Activated naive CD4-positive, alpha-beta T cell treated with anti-CD3 and anti-CD28 coated beads, Interleukin-2, amount 50 U/mL, for 24 hours (primary cell): ENCODE data around the gene PRAMEF5.
"Not testable (repeated sequence)": the region's sequence is repeated elsewhere in the genome, so short reads cannot be mapped to it uniquely, and the experiment has no call there.

ENCODE experiments used
- H3K27ac Mint-ChIP-seq: one replicate; pipeline ENCODE4 v1.8.0; 2021; ENCODE audit warnings: mild to moderate bottlenecking, mixed read lengths
- H3K27me3 Mint-ChIP-seq: one replicate; pipeline ENCODE4 v1.8.0; 2021; ENCODE audit warnings: mixed read lengths
- H3K36me3 Mint-ChIP-seq: one replicate; pipeline ENCODE4 v1.8.0; 2021; ENCODE audit warnings: mixed read lengths
- H3K4me1 Mint-ChIP-seq: one replicate; pipeline ENCODE4 v1.8.0; 2021; ENCODE audit warnings: mixed read lengths
- H3K4me3 Mint-ChIP-seq: one replicate; pipeline ENCODE4 v1.8.0; 2021; ENCODE audit warnings: mild to moderate bottlenecking, mixed read lengths
- H3K9me3 Mint-ChIP-seq: one replicate; pipeline ENCODE4 v1.8.0; 2021; ENCODE audit warnings: mixed read lengths

PRAMEF5 gene

DNA sequence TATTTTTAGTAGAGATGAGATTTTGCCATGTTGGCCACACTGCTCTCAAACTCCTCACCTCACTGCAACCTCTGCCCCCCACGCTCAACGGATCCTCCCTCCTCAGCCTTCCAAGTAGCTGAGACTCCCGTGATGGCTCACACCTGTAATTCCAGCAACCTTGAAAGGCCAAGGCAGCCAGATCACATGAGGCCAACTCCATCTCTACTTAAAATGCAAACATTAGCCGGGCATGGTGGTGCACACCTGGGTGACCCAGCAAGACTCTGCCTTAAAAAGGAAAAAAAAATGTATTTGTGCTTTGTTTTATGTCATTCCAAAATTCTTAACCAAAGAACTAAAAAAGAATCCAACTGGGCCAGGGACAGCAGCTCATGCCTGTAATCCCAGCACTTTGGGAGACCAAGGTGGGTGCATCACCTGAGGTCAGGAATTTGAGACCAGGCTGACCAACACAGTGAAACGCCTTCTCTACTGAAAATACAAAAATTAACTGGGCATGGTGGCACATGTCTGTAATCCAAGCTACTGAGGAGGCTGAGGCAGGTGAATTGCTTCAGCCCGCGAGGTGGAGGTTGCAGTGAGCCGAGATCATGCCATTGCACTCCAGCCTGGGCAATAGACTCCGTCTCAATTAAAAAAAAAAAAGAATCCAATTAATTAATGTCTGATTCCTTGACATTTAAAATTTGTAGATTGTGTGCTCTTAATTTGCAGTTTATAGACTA, 10.3 kb upstream of the PRAMEF5 start:
- H3K27ac Mint-ChIP-seq, H3K36me3 Mint-ChIP-seq, H3K9me3 Mint-ChIP-seq, H3K27me3 Mint-ChIP-seq, H3K4me1 Mint-ChIP-seq, H3K4me3 Mint-ChIP-seq: not testable (repeated sequence)

DNA sequence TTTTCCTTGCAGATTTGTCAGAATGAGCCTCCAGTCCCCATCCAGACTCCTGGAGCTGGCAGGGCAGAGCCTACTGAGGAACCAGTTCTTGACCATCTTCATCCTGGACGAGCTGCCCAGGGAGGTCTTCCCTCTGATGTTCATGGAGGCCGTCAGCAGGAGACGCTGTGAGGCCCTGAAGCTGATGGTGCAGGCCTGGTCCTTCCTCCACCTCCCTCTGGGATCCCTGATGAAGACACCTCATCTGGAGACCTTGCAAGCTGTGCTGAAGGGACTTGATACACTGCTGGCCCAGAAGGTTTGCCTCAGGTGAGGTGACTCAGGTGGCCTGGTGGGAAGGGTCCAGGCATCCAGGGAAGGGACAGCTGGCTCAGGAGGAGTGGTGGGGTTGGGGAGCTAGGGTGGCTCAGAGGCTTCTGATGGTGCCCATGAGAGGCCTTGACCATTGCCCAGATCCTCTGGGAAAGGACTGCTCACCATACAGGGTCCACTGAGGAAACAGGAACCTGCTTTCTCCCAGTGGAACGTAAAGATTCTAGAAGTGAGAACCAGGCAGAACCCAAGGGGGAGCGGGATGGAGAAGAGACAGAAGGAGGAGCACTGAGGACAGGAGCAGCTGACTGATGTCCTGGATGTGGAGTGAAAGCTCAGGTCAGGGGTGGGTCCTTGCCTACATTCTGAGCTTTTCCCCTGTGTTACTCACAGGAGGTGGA, 8.0 kb upstream of the PRAMEF5 start:
- H3K4me1 Mint-ChIP-seq, H3K4me3 Mint-ChIP-seq, H3K27ac Mint-ChIP-seq, H3K36me3 Mint-ChIP-seq, H3K27me3 Mint-ChIP-seq, H3K9me3 Mint-ChIP-seq: not testable (repeated sequence)

DNA sequence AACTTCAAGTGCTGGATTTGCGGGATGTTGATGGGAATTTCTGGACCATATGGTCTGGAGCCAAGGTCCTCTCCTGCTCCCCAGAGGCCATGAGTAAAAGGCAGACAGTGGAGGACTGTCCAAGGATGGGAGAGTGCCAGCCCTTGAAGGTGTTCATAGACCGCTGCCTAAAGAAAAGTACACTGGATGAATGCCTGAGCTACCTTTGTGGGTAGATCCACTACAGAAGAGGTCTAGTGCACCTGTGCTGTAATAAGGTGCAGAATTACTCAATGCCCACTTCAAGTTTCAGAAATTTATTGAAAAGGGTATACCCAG, 7.5 kb upstream of the PRAMEF5 start:
- H3K9me3 Mint-ChIP-seq, H3K36me3 Mint-ChIP-seq, H3K4me1 Mint-ChIP-seq, H3K4me3 Mint-ChIP-seq, H3K27me3 Mint-ChIP-seq, H3K27ac Mint-ChIP-seq: not testable (repeated sequence)

DNA sequence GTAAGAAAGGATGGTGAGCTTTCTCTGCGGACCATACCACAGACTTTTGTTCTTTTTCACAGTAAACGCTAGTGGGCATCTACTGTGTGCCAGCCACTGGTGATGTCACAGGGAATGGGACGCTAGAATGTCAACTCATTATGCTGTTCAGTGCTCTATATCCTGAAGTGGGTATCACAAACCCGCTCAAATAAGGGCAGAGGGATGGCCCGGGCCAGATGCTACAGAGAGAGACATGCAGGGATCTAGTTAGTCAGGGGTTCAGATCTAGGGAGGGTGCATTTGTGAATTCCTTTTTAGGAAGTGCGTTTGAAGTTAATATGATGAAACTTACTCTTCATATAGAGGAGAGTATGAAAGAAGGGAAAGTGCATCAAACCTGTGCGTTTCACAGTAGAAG, 6.9 kb upstream of the PRAMEF5 start:
- not testable (repeated sequence) for H3K27ac Mint-ChIP-seq, H3K4me1 Mint-ChIP-seq, H3K9me3 Mint-ChIP-seq, H3K27me3 Mint-ChIP-seq, H3K4me3 Mint-ChIP-seq, H3K36me3 Mint-ChIP-seq

DNA sequence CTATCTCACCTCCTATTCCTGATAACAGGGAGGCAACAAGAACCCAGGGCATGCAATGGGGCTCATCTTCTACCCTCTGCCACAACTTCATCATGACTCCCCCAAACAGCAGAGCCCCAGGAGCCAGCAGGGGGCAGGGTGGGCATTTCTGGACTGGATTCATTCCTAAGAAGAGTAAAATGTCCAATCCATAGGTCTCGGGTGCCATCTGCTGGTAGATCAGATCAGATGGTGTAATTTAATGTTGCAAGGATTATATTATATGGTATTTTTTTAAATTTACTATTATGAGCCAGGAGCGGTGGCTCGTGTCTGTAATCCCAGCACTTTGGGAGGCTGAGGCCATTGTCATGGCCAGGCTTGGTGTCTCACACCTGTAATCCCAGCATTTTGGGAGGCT, 11.1 kb downstream of the PRAMEF5 start:
- not testable (repeated sequence) for H3K9me3 Mint-ChIP-seq, H3K36me3 Mint-ChIP-seq, H3K4me3 Mint-ChIP-seq, H3K4me1 Mint-ChIP-seq, H3K27ac Mint-ChIP-seq, H3K27me3 Mint-ChIP-seq

DNA sequence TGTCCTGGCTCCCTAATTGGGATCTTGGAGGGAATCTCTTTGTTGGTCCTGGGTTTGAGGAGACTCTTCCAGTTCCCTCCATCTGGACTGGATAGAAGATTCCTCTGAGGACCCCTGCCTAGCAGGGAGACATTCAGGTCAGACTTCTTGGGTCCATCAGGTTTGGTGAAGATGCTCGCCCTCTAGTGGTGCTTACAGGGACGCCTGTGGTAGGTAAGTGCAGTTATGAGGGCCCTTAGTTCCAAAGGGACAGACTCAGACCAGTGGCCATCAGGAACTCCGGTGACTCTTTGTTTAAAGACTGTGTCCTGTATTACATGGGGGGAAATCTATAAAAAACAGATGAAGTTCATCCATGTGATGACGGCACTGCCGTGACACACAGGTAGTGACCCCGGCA, 23.0 kb downstream of the PRAMEF5 start:
- not testable (repeated sequence) for H3K9me3 Mint-ChIP-seq, H3K27me3 Mint-ChIP-seq, H3K4me3 Mint-ChIP-seq, H3K4me1 Mint-ChIP-seq, H3K36me3 Mint-ChIP-seq, H3K27ac Mint-ChIP-seq

DNA sequence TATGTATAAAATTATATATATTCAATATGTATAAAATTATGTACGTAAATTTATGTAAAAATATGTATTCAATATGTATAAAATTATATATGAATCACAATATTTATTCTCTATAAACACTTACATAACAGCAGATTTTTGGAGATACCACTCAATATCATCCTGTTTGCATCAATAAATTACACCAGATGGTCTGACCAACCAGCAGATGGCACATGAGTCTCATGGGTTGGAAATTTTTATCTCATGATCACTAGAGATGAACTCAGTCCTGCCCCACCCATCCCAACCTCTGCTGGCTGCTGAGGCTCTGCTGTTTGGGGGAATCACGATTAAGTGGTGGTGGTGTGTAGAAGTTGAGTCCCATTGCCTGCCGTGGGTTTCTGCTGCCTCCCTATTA, 25.6 kb downstream of the PRAMEF5 start:
- H3K4me3 Mint-ChIP-seq, H3K4me1 Mint-ChIP-seq, H3K27ac Mint-ChIP-seq, H3K27me3 Mint-ChIP-seq, H3K36me3 Mint-ChIP-seq, H3K9me3 Mint-ChIP-seq: not testable (repeated sequence)

DNA sequence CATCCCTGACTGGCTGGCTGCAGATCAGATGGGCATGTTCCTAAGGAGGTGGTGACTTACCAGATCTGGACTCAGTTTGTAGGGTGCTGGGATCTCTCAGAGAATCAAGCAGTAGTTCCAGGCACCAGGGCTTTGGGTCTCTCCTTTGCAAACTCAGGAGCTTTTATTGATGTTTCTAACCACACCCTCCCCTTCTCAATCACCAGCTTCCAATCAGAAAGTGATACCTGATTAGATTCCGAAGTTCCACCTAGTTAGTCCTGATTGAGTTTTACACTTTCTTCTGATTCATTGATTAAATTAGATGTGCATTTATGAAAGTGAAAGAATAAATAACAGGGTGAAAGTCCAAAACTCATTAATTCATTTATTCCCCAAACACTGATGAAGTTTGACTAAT, 31.0 kb downstream of the PRAMEF5 start, which contains the start of gene PRAMEF8:
Gene PRAMEF8, minus strand, starts transcription at position 101 of the 400 bp plus-strand sequence. CDS start 1,046 bp downstream, outside the sequence.
- not testable (repeated sequence) for H3K27ac Mint-ChIP-seq, H3K36me3 Mint-ChIP-seq, H3K27me3 Mint-ChIP-seq, H3K4me1 Mint-ChIP-seq, H3K4me3 Mint-ChIP-seq, H3K9me3 Mint-ChIP-seq

DNA sequence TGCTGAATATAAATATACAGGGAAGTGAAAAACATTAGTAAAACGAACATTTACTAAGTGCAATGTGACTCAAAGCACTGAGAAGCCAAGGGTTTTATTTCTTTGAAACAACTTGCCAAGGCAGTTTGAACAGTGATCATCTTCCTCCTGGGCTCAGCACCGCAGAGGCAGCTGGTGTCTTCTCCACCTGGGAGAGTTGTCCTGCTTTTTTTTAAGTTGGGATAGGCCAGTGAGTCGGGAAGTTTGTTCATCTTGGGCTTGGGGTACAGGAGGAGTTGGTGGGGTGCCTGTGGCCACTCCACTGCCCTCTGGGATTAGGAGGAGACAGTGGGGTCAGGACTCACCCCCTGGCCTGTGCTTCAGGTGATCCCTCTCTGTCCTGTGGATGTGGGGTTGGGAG, 35.0 kb downstream of the PRAMEF5 start:
- not testable (repeated sequence) for H3K9me3 Mint-ChIP-seq, H3K4me1 Mint-ChIP-seq, H3K4me3 Mint-ChIP-seq, H3K27ac Mint-ChIP-seq, H3K27me3 Mint-ChIP-seq, H3K36me3 Mint-ChIP-seq

DNA sequence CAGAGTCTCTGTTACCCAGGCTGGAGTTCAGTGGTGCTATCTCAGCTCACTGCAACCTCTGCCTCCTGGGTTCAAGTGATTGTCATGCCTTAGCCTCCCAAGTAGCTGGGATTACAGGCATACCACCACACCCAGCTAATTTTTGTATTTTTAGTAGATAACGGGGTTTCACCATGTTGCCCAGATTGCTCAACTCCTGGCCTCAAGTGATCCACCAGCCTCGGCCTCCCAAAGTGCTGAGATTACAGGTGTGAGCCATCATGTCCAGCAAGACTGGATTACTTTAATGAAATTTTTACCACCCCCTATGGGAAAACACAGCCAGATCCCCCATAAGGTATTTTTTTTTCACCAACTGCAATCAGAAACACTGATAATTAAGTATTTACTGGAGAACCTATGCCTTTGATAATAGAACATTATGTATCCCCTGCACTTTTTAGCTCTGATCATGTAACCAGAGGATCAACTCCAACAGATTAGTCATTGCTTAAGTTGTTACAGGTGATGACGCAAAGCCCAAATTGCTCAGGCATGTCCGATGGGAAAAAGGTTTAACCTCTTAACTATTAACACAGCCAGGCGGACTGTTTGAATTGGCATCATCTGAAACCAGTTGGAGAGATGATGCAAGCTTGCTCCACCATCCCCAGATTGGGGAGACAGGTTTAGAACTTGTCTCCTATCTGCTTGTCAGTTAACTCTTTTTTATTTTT, 43.4 kb downstream of the PRAMEF5 start:
- H3K27ac Mint-ChIP-seq, H3K27me3 Mint-ChIP-seq, H3K36me3 Mint-ChIP-seq, H3K9me3 Mint-ChIP-seq, H3K4me3 Mint-ChIP-seq, H3K4me1 Mint-ChIP-seq: not testable (repeated sequence)

DNA sequence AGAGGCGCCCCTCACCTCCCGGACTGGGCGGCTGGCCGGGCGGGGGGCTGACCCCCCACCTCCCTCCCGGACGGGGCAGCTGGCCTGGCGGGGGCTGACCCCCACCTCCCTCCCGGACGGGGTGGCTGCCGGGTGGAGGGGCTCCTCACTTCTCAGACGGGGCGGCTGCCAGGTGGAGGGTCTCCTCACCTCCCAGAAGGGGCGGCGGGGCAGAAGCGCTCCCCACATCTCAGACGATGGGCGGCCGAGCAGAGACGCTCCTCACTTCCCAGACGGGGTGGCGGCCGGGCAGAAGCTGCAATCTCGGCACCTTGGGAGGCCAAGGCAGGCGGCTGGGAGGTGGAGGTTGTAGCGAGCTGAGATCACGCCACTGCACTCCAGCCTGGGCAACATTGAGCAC, 44.7 kb downstream of the PRAMEF5 start:
- H3K27ac Mint-ChIP-seq, H3K36me3 Mint-ChIP-seq, H3K4me1 Mint-ChIP-seq: not testable (repeated sequence)

DNA sequence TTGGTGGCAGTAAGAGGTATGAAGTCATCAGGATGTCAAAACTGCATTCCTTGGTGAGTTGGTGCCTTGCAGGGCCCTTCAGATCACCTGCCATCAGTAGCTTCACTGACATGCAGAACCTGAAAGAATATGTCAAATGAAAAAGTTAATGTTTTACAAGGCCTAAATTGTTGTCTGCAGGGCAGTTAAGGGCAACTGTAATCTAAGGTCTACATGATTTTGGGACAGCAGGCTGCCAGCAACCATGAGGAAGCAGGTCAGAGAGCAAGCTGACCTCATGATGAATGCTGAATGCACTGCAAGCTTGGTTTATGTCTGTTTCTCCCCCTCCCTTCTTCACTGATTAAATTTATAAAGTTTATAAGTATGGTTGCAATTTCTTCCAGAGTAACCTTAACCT, 48.2 kb downstream of the PRAMEF5 start:
- H3K4me3 Mint-ChIP-seq, H3K9me3 Mint-ChIP-seq, H3K36me3 Mint-ChIP-seq, H3K4me1 Mint-ChIP-seq, H3K27me3 Mint-ChIP-seq, H3K27ac Mint-ChIP-seq: not testable (repeated sequence)

More for the DNA sequence above, 44.7 kb downstream of the PRAMEF5 start:
- H3K27me3 Mint-ChIP-seq, H3K4me3 Mint-ChIP-seq, H3K9me3 Mint-ChIP-seq: not testable (repeated sequence)

DNA sequence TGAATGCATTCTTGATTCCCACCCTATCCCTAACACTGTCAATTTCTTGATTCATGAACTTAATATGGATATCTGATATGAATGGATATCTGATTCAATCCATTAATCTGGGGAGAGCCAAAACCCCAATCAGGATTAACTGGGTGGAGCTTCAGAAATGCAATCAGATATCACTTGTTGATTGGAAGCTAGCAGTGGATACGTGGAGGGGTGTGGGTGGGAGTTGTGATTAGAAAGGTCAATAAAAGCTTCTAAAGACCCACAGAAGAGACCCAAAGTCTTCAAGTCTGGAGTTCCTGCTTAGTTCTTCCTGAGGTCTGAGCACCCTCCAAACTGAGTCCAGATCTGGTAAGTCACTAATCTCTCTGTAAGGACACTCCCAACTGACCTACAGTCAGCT, 49.2 kb downstream of the PRAMEF5 start, which contains the start of gene PRAMEF33:
Gene PRAMEF33, plus strand, starts transcription at position 301 of the 400 bp plus-strand sequence. CDS start 2,416 bp downstream, outside the sequence.
- H3K27ac Mint-ChIP-seq, H3K27me3 Mint-ChIP-seq, H3K9me3 Mint-ChIP-seq, H3K4me3 Mint-ChIP-seq, H3K36me3 Mint-ChIP-seq, H3K4me1 Mint-ChIP-seq: not testable (repeated sequence)
